DMS114 treated with DMSO at 0.1 percent for 48 hours (cell line): Measurements from ENCODE around the gene FDPS.
"Not testable (repeated sequence)": the region's sequence is repeated elsewhere in the genome, so short reads cannot be mapped to it uniquely, and the experiment has no call there.

Source experiments
- DNase-seq: peaks from one replicate; lab custom pipeline; 2025; ENCODE audit not compliant: unreplicated experiment; lab: John Stamatoyannopoulos, UW

The FDPS gene

GRCh38 chr1:155285063-155285462 is 23.6 kb upstream of the FDPS start:
- DNase-seq = no peak

DNA sequence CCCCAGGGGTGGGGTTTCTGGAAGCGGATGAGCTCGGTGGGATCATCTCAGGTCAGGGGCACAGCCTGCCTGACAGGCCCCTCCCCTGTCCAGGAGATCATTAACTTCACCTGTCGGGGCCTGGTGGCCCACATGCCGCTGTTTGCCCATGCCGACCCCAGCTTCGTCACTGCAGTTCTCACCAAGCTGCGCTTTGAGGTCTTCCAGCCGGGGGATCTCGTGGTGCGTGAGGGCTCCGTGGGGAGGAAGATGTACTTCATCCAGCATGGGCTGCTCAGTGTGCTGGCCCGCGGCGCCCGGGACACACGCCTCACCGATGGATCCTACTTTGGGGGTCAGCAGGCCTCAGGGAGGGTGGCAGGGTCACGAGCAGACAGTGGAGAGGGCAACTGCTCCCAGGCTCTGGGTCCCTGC is 23.0 kb upstream of the FDPS start:
- DNase-seq = no peak

- DNase-seq = no peak
These were observed 22.1 kb upstream of the FDPS start for GRCh38 chr1:155286544-155286943.

DNA sequence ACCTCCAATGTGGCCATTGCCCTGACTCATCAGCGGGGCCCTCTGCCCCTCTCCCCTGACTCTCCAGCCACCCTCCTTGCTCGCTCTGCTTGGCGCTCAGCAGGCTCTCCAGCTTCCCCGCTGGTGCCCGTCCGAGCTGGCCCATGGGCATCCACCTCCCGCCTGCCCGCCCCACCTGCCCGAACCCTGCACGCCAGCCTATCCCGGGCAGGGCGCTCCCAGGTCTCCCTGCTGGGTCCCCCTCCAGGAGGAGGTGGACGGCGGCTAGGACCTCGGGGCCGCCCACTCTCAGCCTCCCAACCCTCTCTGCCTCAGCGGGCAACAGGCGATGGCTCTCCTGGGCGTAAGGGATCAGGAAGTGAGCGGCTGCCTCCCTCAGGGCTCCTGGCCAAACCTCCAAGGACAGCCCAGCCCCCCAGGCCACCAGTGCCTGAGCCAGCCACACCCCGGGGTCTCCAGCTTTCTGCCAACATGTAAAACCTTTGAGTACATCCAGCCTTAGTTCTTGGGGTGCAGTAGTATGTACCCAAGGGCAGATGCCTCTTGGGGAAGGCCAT is 20.6 kb upstream of the FDPS start:
- no peak for DNase-seq

DNA sequence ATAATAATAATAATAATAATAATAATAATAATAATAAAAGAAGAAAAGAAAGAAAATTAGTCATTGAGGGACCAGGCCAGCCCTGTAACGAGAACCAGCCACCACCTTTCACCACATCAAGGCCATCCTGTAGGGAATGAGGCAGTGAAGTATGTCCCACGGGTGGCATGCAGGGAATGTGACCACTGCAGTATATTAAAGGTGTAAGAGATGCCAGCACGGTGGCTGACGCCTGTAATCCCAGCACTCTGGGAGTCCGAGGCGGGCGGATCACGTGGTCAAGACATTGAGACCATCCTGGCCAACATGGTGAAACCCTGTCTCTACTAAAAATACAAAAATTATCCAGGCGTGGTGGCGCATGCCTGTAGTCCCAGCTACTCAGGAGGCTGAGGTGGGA is 17.7 kb upstream of the FDPS start:
- not testable (repeated sequence) for DNase-seq

DNA sequence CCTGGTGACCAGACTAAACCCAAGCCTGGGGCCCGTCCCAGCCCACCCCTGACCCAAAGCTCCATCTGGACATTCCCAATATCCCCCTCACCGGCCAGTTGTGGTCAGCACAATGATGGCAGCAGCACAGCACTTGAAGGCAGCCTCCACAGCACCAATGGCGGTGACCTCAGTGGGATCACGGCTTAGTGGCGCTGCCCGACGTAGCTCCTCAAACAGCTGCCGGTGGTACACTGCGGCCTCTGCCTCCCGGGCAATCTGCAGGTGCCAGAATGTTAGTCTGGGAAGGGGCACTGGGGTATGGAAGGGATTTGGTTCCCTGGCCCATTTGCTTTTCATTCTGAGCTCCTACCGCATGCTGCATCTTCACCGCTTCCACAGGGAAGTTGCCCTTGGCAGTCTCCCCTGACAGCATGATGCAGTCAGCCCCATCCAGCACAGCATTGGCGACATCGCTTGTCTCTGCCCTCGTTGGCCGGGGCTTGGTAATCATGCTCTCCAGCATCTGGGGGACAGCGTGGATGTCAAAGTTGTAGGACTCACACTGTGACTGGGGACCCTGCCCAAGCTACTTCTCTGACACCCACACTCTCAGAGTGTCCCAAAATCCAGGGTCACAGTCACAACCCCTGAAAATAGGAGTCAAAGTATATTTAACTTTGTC is 15.4 kb upstream of the FDPS start:
- DNase-seq = no peak

DNA sequence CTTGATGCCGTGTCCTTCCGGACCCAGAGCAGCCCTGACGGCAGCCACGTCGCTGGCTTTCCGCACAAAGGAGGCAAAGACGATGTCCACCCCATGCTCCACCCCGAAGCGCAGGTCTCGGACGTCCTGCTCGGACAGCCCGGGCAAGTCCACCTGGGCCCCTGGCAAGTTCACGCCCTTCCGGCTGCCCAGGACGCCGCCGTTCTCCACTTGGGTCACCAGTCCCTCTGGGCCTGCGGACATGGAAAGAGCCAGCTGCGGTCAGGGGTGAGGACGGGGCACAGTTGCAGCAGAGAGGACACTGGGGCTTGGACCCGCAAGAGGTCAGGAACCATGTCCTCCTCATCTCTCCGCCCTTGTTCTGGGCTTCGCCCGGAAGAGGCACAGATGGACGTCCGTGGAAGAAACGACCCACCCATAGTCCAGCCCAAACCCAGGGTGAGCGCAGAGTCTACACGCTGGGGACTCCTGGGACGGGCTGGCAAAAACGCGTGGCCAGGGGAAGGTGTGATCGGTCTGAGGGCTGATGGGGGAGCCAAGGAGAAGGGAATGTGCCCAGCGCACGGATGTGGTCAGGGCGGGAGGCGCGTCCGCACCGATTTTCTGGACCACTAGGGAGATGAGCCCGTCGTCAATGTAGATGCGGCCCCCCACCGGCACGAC is 14.0 kb upstream of the FDPS start:
- DNase-seq = no peak

- DNase-seq = no peak
These were observed 13.3 kb upstream of the FDPS start for GRCh38 chr1:155295183-155295941.

GRCh38 chr1:155295942-155296267 is 12.8 kb upstream of the FDPS start:
- no peak for DNase-seq

- DNase-seq = no peak
These were observed 12.0 kb upstream of the FDPS start for GRCh38 chr1:155296661-155297060.

GRCh38 chr1:155297384-155297783 is 11.3 kb upstream of the FDPS start:
- DNase-seq = no peak

- DNase-seq = no peak
These were observed 8.6 kb upstream of the FDPS start for GRCh38 chr1:155300024-155300423.

DNA sequence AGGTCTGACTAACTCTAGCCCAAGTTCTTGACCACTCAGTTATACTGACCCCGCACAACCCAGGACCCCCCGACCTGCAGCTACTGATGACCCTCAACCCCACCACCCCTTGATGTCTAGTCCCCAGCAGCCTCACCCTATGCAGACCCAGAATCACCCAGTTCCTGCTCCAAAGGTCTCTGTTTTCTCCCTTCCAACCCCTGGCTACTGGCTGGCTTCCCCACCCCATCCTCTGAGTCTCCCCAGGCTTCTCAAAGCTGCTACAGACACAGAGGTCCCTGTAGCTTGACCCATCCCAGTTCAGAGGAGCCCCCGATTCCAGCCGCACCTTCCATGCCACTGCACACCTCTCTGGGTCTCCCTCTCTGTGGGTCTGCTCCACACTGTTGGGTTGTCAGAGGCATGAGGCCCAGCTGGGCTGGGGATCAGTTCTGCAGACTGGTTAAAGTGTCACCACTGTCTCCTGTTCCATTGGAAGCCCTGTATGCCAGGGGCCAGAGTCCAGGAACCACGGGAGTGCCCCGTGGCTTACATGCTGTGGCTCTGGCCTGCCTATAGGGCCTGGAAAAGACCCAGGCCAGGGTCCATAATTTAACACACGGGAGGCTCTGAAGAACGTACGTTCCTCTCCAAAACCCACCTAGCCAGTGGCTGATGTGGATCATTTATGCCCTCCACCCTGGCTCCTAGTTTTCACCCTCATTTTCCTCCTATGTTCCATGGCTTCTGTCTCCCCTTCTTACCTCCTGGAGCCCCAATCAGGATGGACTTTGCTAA is 7.9 kb upstream of the FDPS start:
- DNase-seq = no peak

DNA sequence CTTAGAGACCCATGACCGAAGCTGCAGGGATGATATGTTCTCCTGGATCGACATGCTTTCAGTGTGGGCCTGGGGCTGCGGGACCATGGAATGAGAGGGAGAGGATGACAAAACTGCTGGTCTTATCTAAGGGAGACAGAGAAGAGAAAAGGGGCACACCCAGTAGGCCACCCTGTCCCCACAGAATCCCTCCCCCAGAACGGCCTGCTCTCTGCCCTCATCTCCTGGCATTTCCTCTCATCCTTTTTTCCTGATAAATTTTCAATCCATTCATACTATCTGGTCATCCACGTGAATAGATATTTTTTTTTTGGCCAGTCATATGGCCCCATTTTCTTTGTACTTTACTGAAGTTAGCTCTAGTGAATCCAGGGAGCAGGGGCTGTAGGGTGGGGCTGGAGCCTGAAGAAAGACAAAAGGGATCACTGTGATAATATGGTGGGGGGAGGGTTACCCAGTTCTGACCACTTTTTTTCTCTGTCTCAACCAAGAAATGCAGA is 7.3 kb upstream of the FDPS start, which contains the start of gene PKLR:
Gene PKLR (minus strand): TSS at position 97 of the 500 bp plus-strand sequence. CDS start 43 bp downstream, at position 54.
- DNase-seq = no peak

GRCh38 chr1:155304558-155305063 is 4.1 kb upstream of the FDPS start:
- no peak for DNase-seq

DNA sequence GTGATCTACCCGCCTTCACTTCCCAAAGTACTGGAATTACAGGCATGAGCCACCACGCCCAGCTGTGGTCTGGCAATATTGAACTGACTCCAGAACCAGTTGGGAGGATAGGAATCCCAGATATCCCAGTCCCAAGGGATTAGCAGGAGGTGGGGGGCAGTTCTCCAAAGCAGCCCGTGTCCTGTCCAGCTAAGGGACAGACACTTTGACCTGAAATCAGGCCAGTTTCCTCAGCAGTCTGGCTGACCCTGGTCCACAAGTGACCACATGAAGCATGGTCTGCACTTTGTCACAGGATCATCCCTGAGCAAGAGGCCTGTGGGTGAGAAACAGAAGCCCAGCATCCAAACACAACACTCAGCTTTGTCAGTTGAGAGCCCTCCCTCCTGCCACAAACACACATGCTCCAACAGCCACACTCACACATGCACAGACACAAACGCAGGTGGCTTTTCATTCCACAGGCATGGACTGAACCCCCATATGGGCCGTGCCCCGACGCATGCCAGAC is 2.7 kb upstream of the FDPS start:
- DNase-seq = no peak

GRCh38 chr1:155307247-155307740 is 1.4 kb upstream of the FDPS start:
- DNase-seq = peak; percentile 64

GRCh38 chr1:155309423-155310021 is 856 bp downstream of the FDPS start:
- no peak for DNase-seq

GRCh38 chr1:155313261-155313660 is 4.6 kb downstream of the FDPS start:
- DNase-seq = no peak

- no peak for DNase-seq
These were observed 8.3 kb downstream of the FDPS start for GRCh38 chr1:155316922-155317321.
